Cardiac fibroblast (primary cell): ENCODE measurements around the gene ATP1A2.
"Not testable (repeated sequence)": the region's sequence is repeated elsewhere in the genome, so short reads cannot be mapped to it uniquely, and the experiment has no call there.

Experiments
- DNase-seq, 2 donors: peaks; one replicate each; pipeline versions ENCODE4 v3.0.0 to v3.0.0-alpha.2; 2010; ENCODE audit warnings: low read depth in 2 of 2
- H3K4me3 ChIP-seq, 2 donors: replicated peaks in 1 of 2; 1 replicate in 1 of 2; 2 replicates in 1 of 2; pipeline ENCODE4 v1.5.1; 2011; ENCODE audit warnings: low read depth in 2 of 2, low read length in 2 of 2, mild to moderate bottlenecking in 2 of 2, moderate library complexity in 1 of 2
- CTCF ChIP-seq: IDR thresholded peaks from one replicate; pipeline ENCODE4 v1.5.1; 2011; ENCODE audit warnings: low read depth, mild to moderate bottlenecking, low read length, inconsistent platforms

Gene ATP1A2

GRCh38 chr1:160107512-160107911 lies 8.0 kb upstream of the ATP1A2 start:
- no peak overlapping the region for H3K4me3 ChIP-seq
- no peak for DNase-seq
- no peak for TF ChIP-seq CTCF

- peak; percentile 55 for TF ChIP-seq CTCF
- DNase-seq: peak; percentile 70 to 78
- no peak overlapping the region for H3K4me3 ChIP-seq
These were observed 6.5 kb upstream of the ATP1A2 start for GRCh38 chr1:160108888-160109662.

GRCh38 chr1:160109686-160110085 lies 5.9 kb upstream of the ATP1A2 start:
- TF ChIP-seq CTCF: no peak
- no peak for DNase-seq
- no peak overlapping the region for H3K4me3 ChIP-seq

- not testable (repeated sequence) for DNase-seq, H3K4me3 ChIP-seq
These were observed 4.1 kb upstream of the ATP1A2 start for GRCh38 chr1:160111462-160111861.

- TF ChIP-seq CTCF: no peak
- no peak overlapping the region for H3K4me3 ChIP-seq
- no peak for DNase-seq
These were observed 3.2 kb upstream of the ATP1A2 start for GRCh38 chr1:160112357-160112756.

GRCh38 chr1:160113407-160113806 lies 2.2 kb upstream of the ATP1A2 start:
- no peak for TF ChIP-seq CTCF
- no peak overlapping the region for H3K4me3 ChIP-seq
- DNase-seq: no peak

GRCh38 chr1:160114085-160114484 lies 1.5 kb upstream of the ATP1A2 start:
- no peak for TF ChIP-seq CTCF
- DNase-seq: no peak
- H3K4me3 ChIP-seq: no peak overlapping the region
